Skeletal muscle satellite cell (primary cell): ENCODE results near the gene MRPL9. TPM values are rescaled to one million over a fixed set of nuclear protein-coding genes. Genes with fewer than 3 reads are reported as not detected.

Experiments
- H3K27me3 ChIP-seq: 2 replicates; pipeline ENCODE4 v1.7.0; 2013; ENCODE audit warnings: low read length; ENCODE audit not compliant: control insufficient read depth, insufficient read depth
- H3K36me3 ChIP-seq: 2 replicates; pipeline ENCODE4 v1.7.0; 2013; ENCODE audit warnings: mild to moderate bottlenecking, control low read depth, low read length; ENCODE audit not compliant: insufficient read depth
- H3K4me1 ChIP-seq: 2 replicates; pipeline ENCODE4 v1.7.0; 2013; ENCODE audit warnings: low read length; ENCODE audit not compliant: control insufficient read depth, insufficient read depth
- H3K4me2 ChIP-seq: 2 replicates; pipeline ENCODE4 v1.7.0; 2013; ENCODE audit warnings: mild to moderate bottlenecking, low read length
- H3K4me3 ChIP-seq: 2 replicates; pipeline ENCODE4 v1.7.0; 2013; ENCODE audit warnings: low read length
- H3K9ac ChIP-seq: 2 replicates; pipeline ENCODE4 v1.7.0; 2013; ENCODE audit warnings: mild to moderate bottlenecking, low read depth, low read length, moderate library complexity
- H3K9me3 ChIP-seq: replicated peaks from 2 replicates; pipeline ENCODE4 v1.7.0; 2013; ENCODE audit warnings: mild to moderate bottlenecking, control low read depth, low read length
- small RNA-seq: library from RNA; depleted of rRNA; stranded (forward); fragments of <200 nt; gene quantifications from one replicate; pipeline ENCODE3, GENCODE V24; 2012

The MRPL9 gene

GRCh38 chr1:151715726-151716404 is 47.4 kb downstream of the MRPL9 start:
- H3K27me3 ChIP-seq: peaks cover 94% of the 10 kb centered on the region
- no peaks in the 10 kb centered on the region for H3K36me3 ChIP-seq
- no peaks in the 10 kb centered on the region for H3K9me3 ChIP-seq
- H3K4me2 ChIP-seq: no peak overlapping the region
- peaks cover 5% of the 10 kb centered on the region for H3K4me1 ChIP-seq
- H3K9ac ChIP-seq: no peak overlapping the region
- no peak overlapping the region for H3K4me3 ChIP-seq

- no peak overlapping the region for H3K4me2 ChIP-seq
- no peaks in the 10 kb centered on the region for H3K9me3 ChIP-seq
- no peak overlapping the region for H3K9ac ChIP-seq
- H3K36me3 ChIP-seq: no peaks in the 10 kb centered on the region
- H3K4me1 ChIP-seq: no peaks in the 10 kb centered on the region
- H3K4me3 ChIP-seq: no peak overlapping the region
- peaks cover 93% of the 10 kb centered on the region for H3K27me3 ChIP-seq
Observed at GRCh38 chr1:151714820-151715725, 48.2 kb downstream of the MRPL9 start.

- Histone ChIP-seq H3K9me3 (no peaks in the 10 kb centered on the region), H3K4me3 (no peak overlapping the region), H3K9ac (no peak overlapping the region), H3K36me3 (no peaks in the 10 kb centered on the region), H3K4me1 (no peaks in the 10 kb centered on the region), H3K27me3 (peaks cover 91% of the 10 kb centered on the region), H3K4me2 (no peak overlapping the region)
Observed at GRCh38 chr1:151713874-151714273, 49.4 kb downstream of the MRPL9 start.

GRCh38 chr1:151713044-151713443 is 50.3 kb downstream of the MRPL9 start:
- peaks cover 83% of the 10 kb centered on the region for H3K27me3 ChIP-seq
- no peaks in the 10 kb centered on the region for H3K36me3 ChIP-seq
- H3K9me3 ChIP-seq: no peaks in the 10 kb centered on the region
- H3K9ac ChIP-seq: no peak overlapping the region
- H3K4me3 ChIP-seq: no peak overlapping the region
- H3K4me2 ChIP-seq: no peak overlapping the region
- H3K4me1 ChIP-seq: no peaks in the 10 kb centered on the region

GRCh38 chr1:151711951-151712350 is 51.3 kb downstream of the MRPL9 start:
- Histone ChIP-seq H3K27me3 (peaks cover 72% of the 10 kb centered on the region), H3K9me3 (no peaks in the 10 kb centered on the region), H3K36me3 (no peaks in the 10 kb centered on the region), H3K4me1 (no peaks in the 10 kb centered on the region), H3K4me2 (no peak overlapping the region), H3K9ac (no peak overlapping the region), H3K4me3 (no peak overlapping the region)

GRCh38 chr1:151711044-151711800 is 52.1 kb downstream of the MRPL9 start:
- H3K9me3 ChIP-seq: no peaks in the 10 kb centered on the region
- H3K4me2 ChIP-seq: no peak overlapping the region
- H3K36me3 ChIP-seq: no peaks in the 10 kb centered on the region
- no peak overlapping the region for H3K9ac ChIP-seq
- no peaks in the 10 kb centered on the region for H3K4me1 ChIP-seq
- H3K4me3 ChIP-seq: no peak overlapping the region
- peaks cover 67% of the 10 kb centered on the region for H3K27me3 ChIP-seq

GRCh38 chr1:151710187-151710840 is 53.0 kb downstream of the MRPL9 start:
- no peaks in the 10 kb centered on the region for H3K9me3 ChIP-seq
- no peaks in the 10 kb centered on the region for H3K36me3 ChIP-seq
- no peak overlapping the region for H3K9ac ChIP-seq
- H3K4me1 ChIP-seq: no peaks in the 10 kb centered on the region
- no peak overlapping the region for H3K4me2 ChIP-seq
- no peak overlapping the region for H3K4me3 ChIP-seq
- peaks cover 58% of the 10 kb centered on the region for H3K27me3 ChIP-seq

Small RNA genes lying within 50 kb of the gene (small RNA-seq; reads per million reads assigned to genes)
- not detected for gene RNU6-662P
